GM19035 (cell line): ENCODE results near the gene BEND7.
"Not testable (repeated sequence)": the region's sequence is repeated elsewhere in the genome, so short reads cannot be mapped to it uniquely, and the experiment has no call there.

Experiments used
- ATAC-seq: cut with Tn5 transposase; IDR thresholded peaks from one replicate; pipeline ENCODE4 v1.9.1; 2021; ENCODE audit not compliant: unreplicated experiment

The BEND7 gene

DNA sequence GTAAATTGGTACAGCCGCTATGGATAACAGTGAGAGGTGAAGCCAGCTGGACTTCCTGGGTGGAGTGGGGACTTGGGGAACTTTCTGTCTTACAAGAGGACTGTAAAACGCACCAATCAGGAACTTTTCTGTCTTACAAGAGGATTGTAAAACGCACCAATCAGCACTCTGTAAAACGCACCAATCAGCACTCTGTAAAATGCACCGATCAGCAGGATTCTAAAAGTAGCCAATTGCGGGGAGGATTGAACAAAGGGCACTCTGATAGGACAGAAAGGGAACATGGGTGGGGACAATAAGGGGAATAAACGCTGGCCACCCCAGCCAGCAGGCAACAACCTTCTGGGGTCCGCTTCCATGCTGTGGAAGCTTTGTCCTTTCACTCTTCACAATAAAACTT lies 100.9 kb downstream of the BEND7 start:
- ATAC-seq, result not testable (repeated sequence)

DNA sequence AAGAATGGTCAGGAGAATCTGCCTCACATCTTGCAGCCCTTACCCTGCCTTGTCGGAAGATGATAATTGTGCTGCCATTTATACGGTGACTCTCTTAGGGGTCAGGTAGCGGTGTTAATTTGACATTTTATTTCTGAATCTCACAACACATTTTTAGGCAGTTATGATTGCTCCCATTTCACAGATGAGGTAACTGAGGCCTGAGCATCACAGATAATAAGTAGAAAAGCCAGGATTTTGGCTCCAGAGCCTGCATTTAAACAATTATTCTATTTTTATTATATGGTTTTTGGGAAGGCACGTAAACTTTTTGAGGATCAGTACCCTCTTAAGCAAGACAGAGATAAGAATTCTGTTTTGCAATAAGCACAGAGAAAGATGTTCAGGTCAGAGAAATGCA lies 103.4 kb downstream of the BEND7 start:
- ATAC-seq, result no peak

DNA sequence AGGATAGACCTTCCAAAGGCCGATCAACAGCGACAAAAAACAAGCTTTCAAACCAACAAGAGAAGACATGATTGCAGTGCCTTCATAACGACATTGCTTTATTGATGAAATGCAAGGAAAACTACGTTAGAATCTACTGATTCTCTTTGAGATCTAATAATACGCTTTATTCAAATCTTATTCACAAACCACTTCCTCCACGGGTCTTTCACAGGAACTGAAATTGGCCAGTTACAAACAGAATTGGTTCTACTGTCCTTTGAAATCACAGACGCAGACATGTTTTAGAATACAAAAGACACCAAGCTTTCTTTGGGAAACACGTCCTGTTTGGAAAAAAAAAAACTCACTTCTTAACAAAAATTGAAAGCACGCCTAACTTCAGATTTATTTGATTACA lies 106.0 kb downstream of the BEND7 start:
- ATAC-seq, result no peak

DNA sequence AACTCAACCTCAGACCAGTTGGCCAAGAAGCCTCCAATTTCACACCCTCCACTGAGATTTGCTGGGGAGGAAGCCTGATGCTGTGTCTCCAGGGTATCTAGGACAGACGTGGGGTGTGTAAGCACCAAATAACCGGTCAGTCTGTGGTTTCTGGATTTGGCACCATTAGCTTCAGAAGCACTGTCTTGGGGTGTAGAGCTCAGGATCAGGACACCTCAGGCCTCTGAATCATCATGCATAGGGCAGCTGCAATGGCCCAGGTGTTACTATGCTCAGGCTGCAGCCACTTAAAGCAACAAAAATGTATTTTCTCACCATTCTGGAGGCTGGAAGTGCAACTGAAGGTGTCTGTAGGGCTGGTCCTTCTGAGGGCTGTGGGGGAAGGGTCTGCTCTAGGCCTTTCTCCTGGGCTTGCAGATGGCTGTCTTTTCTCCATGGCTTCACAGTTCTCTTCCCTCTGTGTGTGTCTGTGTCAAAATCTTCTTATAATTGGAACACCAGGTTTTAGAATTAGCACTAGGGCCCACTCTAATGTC lies 107.4 kb downstream of the BEND7 start:
- ATAC-seq, result no peak

DNA sequence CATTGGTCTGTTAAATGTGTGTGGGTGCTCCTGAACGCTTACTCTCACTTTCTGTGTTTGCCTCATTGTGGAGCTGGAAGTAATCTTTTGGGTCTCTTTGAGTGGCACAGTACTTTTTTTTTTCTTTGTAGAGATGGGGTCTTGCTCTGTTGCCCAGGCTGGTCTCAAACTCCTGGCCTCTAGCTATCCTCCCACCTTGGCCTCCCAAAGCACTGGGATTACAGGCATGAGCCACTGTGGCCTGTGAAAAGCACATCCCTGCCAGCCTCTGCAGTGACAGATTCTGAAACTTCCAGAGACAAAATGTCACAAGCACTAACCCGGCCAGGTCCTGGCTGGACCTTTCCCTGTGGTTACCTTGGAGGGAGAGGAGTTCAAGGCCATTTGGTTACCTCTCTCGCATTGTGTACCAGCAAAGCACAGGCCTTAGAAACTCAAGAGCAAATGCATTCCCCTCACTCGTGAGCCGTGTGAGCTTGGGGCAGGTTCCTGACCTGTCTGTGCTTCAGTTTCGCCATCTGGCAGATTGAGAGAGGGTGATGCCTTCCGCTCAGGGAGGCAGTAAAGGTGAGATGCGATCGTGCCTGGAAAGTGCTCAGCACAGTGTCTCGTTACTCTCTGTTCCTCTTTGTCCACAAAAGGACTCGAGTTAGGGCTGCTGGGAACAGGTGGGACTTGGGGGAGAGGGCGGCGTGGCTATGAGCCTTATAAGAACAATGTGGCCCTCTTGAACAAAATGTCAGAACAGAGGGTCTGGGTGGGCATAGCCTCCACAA lies 108.1 kb downstream of the BEND7 start:
- ATAC-seq, result no peak

DNA sequence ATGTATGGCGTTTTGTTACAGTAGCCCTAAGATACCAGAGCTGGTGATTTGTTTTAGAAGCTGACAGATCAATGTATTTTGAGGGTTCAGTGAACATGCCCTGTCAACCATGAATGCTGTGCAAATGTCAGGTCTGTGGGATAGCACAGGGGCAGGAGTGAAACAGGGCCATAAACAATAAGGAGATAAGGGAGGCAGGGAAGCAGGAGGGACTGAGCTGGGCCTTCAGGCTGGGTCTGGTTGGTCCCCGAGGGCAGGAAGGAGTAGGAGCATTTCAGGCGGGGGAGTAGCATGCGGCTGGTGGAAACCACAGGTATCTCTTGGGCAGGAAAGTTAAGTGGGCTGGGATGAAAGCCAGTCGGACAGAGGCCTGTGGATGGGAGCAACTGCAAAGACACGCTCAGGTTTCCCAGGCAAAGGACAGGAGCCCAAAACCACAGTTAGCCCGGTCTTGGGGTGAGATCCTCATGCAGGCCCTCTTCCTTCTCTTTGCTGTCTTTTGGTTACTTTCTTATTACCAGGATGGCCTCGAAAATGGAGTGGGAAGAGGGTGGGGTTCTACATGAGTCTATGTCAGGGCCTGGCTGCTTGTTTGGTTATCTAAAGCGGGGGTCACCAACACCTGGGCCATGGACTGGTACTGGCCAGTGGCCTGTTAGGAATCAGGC lies 111.2 kb downstream of the BEND7 start:
- ATAC-seq, result no peak

DNA sequence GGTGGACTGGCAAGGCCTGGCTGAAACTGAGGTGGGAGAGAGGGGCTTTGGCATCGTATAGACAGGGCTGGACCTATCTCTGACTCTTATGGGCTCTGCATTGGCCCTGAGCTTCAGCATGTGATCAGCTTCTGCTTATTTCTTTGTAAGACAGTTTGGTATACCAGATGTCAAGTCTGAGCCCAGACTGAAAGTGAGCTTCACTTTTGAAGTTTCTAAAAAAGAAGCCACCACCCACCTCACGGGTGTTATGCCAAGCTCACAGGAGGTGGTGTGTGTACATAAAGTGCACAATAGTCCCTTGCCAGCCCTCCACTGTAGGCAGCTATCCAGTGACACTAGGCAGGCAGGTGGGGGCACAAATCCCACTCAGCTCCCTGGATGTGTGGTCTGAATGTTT lies 112.1 kb downstream of the BEND7 start:
- no peak for ATAC-seq

DNA sequence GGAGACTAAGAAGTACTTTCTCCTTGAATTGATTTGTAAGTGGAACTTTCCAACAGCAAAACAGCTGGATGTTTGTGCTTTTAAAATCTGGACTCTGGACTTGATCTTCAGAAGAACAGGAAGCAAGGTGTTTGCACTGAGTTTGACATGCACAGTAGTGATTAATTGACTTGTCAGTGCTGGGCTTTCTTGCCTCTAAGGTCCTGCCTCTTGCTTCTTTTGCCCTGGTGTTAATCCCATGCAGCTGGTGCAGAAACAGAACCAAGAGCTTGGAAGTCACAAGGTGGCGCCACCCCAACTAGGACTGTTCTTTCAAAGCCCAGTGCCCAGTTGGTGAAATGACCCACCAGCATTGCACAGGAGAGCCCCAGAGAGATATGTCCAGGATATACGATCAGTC lies 114.0 kb downstream of the BEND7 start:
- no peak for ATAC-seq

DNA sequence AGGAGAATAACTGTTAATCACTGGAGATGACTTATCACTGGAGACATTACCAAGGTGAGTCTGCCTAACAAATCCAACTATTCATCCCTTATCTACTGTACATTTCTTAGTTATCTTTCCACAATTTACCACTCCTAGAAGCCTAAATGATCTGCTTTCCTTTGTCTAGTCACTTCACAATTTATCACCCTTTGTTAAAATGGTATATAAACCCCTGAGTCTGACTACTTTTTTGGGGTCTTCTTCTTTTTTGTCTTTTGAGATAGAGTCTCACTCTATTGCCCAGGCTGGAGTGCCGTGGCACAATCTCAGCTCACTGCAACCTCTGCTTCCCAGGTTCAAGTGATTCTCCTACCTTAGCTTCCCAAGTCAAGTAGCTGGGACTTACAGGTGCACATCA lies 114.7 kb downstream of the BEND7 start:
- ATAC-seq, result no peak

DNA sequence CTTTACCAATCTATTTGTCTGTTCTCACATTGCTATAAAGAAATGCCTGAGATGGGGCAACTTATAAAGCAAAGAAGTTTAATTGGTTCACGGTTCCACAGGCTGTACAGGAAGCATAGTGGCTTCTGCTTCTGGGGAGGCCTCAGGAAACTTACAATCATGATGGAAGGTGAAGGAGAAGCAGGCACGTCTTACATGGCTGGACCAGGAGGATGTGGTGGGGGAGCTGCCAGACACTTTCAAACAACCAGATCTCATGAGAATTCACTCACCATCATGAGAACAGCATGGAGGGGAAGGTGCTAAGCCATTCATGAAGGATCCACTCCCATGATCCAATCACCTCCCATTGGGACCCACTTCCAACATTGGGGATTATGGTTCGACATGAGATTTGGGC lies 115.9 kb downstream of the BEND7 start:
- ATAC-seq, result no peak

DNA sequence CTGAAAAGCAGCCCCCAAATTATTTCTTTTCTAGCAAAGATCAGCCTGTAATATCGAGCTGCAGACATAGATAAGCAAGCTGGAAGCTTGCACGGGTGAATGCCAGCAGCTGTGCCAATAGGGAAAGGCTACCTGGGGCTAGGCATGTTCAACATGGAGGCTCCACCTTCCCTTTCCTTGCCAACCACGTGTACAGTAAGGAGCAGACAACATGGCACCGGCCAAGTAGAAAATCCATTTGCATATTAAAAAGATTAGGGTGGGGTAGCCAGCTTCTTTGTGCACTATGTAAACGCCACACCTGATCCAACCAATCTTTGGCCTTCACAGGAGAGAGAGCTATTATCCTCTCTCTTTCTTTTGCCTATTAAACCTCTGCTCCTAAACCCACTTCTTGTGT lies 124.0 kb downstream of the BEND7 start:
- no peak for ATAC-seq

DNA sequence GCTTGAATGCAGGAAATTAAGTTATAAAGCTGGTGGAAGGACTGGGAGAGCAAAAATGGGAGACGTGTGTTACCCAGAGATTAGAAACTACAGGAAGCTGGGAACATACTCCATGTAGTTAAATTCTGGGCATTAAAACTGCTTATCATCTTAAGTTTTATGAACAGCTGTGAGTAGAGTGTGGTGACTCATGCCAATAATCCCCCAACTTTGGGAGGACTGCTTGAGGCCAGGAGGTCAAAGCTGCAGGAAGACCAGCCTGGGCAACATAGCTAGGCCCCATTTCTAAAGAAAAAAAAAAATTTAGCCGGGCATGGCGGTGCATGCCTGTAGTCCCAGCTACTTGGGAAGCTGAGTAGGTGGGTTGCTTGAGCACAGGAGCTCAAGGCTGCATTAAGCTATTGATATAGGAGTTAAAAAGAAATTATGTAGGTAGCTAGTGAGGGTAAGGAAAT lies 124.5 kb downstream of the BEND7 start:
- ATAC-seq, result no peak

DNA sequence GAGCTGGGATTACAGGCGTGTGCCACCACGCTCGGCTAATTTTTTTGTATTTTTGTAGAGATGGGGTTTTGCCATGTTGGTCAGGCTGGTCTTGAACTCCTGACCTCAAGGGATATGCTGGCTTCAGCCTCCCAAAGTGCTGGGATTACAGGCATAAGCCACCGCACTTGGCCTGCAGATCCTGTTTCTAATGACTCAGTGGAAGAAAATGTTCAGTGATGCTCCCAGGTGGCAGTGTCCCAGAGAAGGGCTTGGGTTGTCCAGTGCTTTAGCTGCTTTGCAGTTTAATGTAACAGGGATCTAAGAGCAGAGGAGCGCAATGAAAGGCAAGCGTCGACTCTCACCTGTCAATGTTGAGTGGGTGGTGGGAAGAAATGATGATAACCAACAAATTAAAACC lies 125.4 kb downstream of the BEND7 start:
- not testable (repeated sequence) for ATAC-seq

DNA sequence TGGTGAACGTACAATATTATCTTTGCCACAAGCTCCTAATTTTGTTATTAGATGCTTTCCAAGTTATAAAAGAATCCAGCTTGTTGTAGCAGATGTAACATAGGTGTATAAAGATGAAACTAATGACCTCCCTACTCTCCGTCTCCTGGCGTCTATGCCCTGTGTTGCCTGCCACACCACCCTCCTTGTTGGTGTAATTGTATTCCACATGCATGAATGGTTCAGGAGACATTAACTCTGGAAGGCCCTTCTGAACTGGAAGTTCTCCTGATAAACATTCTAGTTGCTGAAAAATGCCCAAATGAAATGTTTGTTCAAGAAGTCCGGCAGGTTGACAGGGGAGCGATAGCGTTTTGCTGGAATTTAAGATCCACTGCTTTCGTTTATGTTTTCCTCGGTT lies 126.8 kb downstream of the BEND7 start:
- no peak for ATAC-seq

DNA sequence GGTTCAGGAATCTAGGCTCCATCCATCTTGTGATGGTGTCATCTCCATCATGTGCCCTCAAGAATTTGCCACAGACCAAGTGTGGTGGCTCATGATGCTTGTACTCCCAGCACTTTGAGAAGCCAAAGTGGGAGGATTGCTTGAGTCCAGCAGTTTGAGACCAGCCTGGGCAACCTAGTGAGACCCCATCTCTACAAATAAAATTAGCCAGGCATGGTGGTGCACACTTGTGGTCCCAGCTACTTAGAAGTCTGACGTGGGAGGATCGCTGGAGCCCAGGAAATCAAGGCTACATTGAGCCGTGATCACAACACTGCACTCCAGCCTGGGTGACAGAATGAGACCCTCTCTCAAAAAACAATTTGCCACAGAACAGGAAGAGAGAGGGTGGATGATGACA lies 127.7 kb downstream of the BEND7 start:
- no peak for ATAC-seq

DNA sequence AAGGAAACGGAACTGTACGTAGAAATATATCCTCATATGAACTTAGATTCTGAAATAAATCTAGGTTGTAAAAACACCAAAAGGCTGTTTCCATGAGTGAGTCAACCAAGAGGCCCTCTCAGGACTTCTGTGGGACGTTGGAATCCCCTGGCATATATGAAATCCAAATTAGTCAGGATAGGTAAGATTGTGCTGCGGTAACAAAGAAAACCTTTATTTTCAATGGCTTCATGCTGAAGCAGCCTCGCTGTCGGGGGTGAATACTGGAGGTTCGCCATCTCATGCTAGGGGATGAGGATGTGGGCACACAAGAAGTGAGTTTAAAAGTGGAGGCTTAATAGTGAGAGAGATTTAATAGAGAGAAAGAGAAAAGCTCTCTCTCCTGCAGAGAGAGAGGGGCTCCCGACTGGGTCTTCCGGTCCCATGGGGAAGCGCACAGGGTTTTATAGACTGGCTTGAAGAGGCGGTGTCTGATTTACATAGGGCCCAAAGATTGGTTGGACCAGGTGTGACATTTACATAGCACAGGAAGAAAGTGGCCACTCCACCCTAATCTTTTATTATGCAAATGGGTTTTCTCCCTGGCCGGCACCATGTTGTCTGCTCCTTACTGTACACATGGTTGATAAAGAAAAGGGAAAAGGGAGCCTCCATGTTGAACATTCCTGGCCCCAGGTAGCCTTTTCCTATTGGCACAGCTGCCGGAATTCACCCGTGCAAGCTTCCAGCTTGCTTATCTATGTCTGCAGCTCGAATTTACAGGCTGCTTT lies 128.4 kb downstream of the BEND7 start:
- ATAC-seq, result no peak

DNA sequence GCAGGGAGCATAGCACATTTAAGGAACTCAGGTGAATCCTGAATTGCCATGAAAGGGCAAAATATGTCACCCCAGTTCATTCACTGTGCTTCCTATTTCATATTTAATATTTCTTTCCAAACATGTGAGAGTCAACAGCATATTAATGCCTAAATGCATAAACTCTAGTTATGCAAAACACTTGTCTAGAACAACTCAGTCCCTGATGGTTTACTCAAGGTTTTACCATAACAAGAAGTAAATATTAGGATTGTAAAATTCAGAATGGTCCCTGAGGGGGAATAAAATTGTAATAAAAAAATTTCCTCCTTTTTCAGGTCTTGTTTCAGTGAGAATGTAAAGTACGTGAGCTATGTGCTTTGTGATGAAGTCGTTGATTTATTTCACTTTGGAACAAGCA lies 129.1 kb downstream of the BEND7 start:
- ATAC-seq, result no peak

DNA sequence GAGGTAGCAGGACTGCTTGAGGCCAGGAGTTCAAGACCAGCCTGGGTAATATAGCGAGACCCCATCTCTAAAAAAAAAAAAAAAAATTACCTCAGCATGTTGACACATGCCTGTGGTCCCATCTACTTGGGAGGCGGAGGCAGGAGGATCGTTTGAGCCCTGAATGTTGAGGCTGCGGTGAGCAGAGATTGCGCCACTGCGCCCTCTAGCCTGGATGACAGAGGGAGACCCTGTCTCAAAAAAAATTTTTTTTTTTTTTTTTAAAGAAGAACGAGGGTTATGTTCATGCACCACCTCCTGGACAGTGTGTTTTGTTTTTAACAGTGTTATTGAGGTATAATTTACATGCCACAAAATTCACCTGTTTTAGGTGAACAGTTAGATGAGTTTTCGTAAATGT lies 129.6 kb downstream of the BEND7 start:
- no peak for ATAC-seq

DNA sequence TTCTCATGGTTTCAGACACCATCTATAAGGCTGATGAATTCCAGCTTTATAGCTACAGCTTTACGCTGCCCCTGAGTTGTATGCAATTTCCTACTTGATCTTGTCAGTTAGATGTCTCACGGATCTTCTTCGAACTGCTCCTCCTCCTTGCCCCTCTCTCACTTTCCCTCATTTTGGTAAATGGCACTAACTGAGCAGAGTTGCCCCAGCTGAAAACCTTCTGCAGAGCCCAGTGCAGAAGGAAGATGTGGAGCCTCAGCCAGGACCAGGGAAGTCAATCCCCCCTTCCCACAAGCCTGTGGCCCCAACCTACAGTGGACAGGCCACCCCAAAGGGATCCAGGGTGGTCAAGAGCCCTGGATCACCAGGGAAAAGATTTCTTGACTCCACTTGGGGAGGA lies 131.8 kb downstream of the BEND7 start:
- no peak for ATAC-seq

DNA sequence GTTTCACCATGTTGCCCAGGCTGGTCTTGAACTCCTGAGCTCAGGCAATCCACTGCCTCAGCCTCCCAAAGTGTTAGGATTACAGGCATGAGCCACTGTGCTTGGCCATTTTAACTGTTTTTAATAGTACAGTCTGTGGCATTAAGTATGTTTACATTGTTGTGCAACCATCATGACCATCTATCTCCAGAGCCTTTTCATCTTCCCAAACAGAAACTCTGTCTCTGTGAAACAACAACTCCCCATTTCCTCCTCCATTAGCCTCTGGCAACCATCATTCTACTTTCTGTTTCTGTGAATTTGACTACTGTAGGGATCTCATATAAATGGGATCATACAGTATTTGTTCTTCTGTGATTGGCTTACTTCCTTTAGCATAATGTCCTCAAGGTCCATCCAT lies 132.4 kb downstream of the BEND7 start:
- ATAC-seq, result no peak

DNA sequence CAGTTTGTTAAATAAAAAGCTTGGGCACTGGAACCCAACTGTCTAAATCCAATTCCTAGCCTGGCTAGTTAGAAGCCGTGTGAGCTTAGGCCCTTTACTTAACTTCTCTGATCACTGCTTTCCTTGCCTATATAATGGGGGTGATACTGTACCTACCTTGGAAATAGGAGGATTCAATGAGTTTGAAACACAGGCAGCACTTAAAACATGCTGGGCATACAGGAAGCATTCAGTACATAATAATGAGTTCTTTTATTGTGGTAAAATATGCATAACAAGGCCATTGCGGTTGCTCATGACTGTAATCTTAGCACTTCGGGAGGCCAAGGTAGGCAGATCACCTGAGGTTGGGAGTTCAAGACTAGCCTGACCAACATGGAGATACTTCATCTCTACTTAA lies 133.3 kb downstream of the BEND7 start:
- ATAC-seq, result no peak

DNA sequence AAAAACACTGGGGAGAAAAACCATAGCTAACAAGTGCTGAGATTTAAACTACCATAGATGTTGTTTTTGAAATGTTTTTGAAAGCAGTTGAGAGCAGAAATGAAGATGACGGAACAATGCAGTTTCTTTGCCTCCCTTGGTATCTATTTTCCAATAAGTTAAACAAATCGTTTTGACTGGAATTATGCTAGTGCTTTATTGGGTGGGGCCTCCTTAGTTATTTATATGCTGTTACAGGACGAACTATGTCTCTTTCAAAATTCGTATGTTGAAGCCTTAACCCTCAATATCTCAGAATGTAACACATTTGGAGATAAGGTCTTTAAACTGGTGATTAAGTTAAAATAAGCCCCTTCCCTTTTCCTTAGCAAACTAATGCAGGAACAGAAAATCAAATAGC lies 135.2 kb downstream of the BEND7 start:
- no peak for ATAC-seq
